K562 (cell line): ENCODE data around the gene CTPS1. TPM values are rescaled to one million over a fixed set of nuclear protein-coding genes. Genes with fewer than 3 reads are reported as not detected.
A peak's percentile ranks its signal among the peaks of the same experiment; 100 is the strongest.

Experiments used
- ATAC-seq: fragments of 200-7000 bp; cut with Tn5 transposase; 3 replicates; pipeline ENCODE4 v1.9.1; 2020; ENCODE audit warnings: moderate library complexity
- BruUV-seq: library from RNA; stranded (reverse); fragments of 400-500 nt; replicated peaks from 2 replicates; lab custom pipeline; 2021; lab: Mats Ljungman, UMichigan
- CTCF ChIA-PET: fragments of 300-600 bp; formaldehyde crosslinking; extraction: SDS; loops from one replicate; lab custom pipeline; 2021; ENCODE audit warnings: low intra/inter-chr PET ratio; lab: Yijun Ruan, JAX
- POLR2A ChIA-PET: fragments of 300-600, 350-650 bp; sonication (Branson Sonifier 250); formaldehyde crosslinking; extraction: SDS; loops from one replicate; lab custom pipeline; 2021; ENCODE audit warnings: antibody characterized with exemption, inconsistent platforms; lab: Yijun Ruan, JAX
- DNase-seq, 4 experiments: peaks; one replicate each; pipeline versions ENCODE4 v3.0.0 to v3.0.0-alpha.2; 2011 to 2018; ENCODE audit warnings: low spot score in 3 of 4, mixed read lengths in 3 of 4; ENCODE audit errors: extremely low read depth in 1 of 4
- FAIRE-seq: peaks from 2 replicates; lab custom pipeline; 2011; peaks lifted over from hg19 to GRCh38; lab: Jason Lieb, UNC
- H2AFZ ChIP-seq: 2 replicates; pipeline ENCODE4 v1.6.0; 2011; ENCODE audit warnings: low read depth, low read length, control low read depth, inconsistent platforms
- H3K27ac ChIP-seq: fragments of 200-600 bp; 3 replicates; pipeline ENCODE4 v1.8.0; 2011; ENCODE audit warnings: low read depth, mild to moderate bottlenecking, control low read depth, inconsistent platforms, low read length, moderate library complexity, mixed read lengths; ENCODE audit errors: extremely low read depth
- H3K27me3 ChIP-seq, 2 experiments: fragments of 300-600 bp in 1 of 2; 2 replicates in 1 of 2; 3 replicates in 1 of 2; pipeline versions ENCODE4 v1.6.0 to v1.8.0; 2011; ENCODE audit warnings: inconsistent platforms in 2 of 2, low read length in 2 of 2, mild to moderate bottlenecking in 1 of 2, mixed read lengths in 1 of 2, moderate library complexity in 1 of 2; ENCODE audit not compliant: control insufficient read depth in 2 of 2, insufficient read depth in 2 of 2
- H3K36me3 ChIP-seq: fragments of 300-600 bp; 3 replicates; pipeline ENCODE4 v1.8.0; 2011; ENCODE audit warnings: mild to moderate bottlenecking, low read length, inconsistent platforms; ENCODE audit not compliant: control insufficient read depth, insufficient read depth
- H3K4me1 ChIP-seq, 2 experiments: fragments of 200-600 bp in 1 of 2; replicated peaks in 1 of 2; 2 replicates in 1 of 2; 3 replicates in 1 of 2; pipeline versions ENCODE4 v1.5.1 to v1.8.0; 2011; ENCODE audit warnings: inconsistent platforms in 2 of 2, low read length in 2 of 2, mild to moderate bottlenecking in 1 of 2, mixed read lengths in 1 of 2, moderate library complexity in 1 of 2; ENCODE audit not compliant: control insufficient read depth in 2 of 2, insufficient read depth in 2 of 2
- H3K4me2 ChIP-seq: 2 replicates; pipeline ENCODE4 v1.6.1; 2011; ENCODE audit warnings: low read length, control low read depth, inconsistent platforms, mixed read lengths; ENCODE audit not compliant: insufficient read depth
- H3K4me3 ChIP-seq: fragments of 200-600 bp; sonication (generic), shearing (Covaris generic); 2 replicates; pipeline ENCODE4 v1.5.1; 2016; ENCODE audit warnings: control low read depth, inconsistent platforms
- H3K79me2 ChIP-seq: fragments of 200-600 bp; 3 replicates; pipeline ENCODE4 v1.8.0; 2011; ENCODE audit warnings: low read length, inconsistent platforms; ENCODE audit not compliant: control insufficient read depth, insufficient read depth
- H3K9ac ChIP-seq, 2 experiments: 2 replicates each; pipeline versions ENCODE4 v1.6.0 to v1.6.1; 2011; ENCODE audit warnings: low read depth in 2 of 2, low read length in 2 of 2, control low read depth in 1 of 2, inconsistent platforms in 1 of 2, mild to moderate bottlenecking in 1 of 2, mixed read lengths in 1 of 2; ENCODE audit not compliant: insufficient read depth in 1 of 2
- H3K9me1 ChIP-seq: one replicate; pipeline ENCODE4 v1.6.0; 2011; ENCODE audit warnings: inconsistent platforms, mild to moderate bottlenecking, low read length, moderate library complexity; ENCODE audit not compliant: control insufficient read depth, insufficient read depth
- H3K9me3 ChIP-seq: replicated peaks from 2 replicates; pipeline ENCODE4 v1.5.1; 2011; ENCODE audit warnings: low read depth, low read length, inconsistent platforms; ENCODE audit not compliant: control insufficient read depth, insufficient read depth
- H4K20me1 ChIP-seq: replicated peaks from 2 replicates; pipeline ENCODE4 v1.6.1; 2011; ENCODE audit warnings: low read length, inconsistent platforms, mixed read lengths; ENCODE audit not compliant: control insufficient read depth, insufficient read depth
- ATF1 ChIP-seq, 2 experiments: fragments of 450-650 bp in 1 of 2; IDR thresholded peaks; 2 replicates each; pipeline ENCODE4 v1.6.1; 2016; ENCODE audit warnings: missing compliant biosample characterization in 1 of 2, missing genetic modification characterization in 1 of 2
- DPF2 ChIP-seq: fragments of 450-650 bp; IDR thresholded peaks from 2 replicates; pipeline ENCODE4 v1.6.1; 2016
- HIVEP1 ChIP-seq: fragments of 250-450 bp; sonication (Bioruptor Pico); IDR thresholded peaks from 2 replicates; pipeline ENCODE4 v1.4.0; 2020; ENCODE audit warnings: mild to moderate bottlenecking
- KLF10 ChIP-seq: fragments of 250-450 bp; sonication (Bioruptor Pico); IDR thresholded peaks from 2 replicates; pipeline ENCODE4 v1.6.1; 2021; ENCODE audit warnings: matching md5 sums
- MCM5 ChIP-seq: fragments of 450-650 bp; IDR thresholded peaks from 2 replicates; pipeline ENCODE4 v1.6.1; 2016; ENCODE audit warnings: low read depth
- MXI1 ChIP-seq: IDR thresholded peaks from 2 replicates; pipeline ENCODE4 v1.6.1; 2011; ENCODE audit warnings: low read depth, mild to moderate bottlenecking, improper control_type of control experiment, low read length
- POLR2A ChIP-seq: fragments of 450-650 bp; conservative IDR thresholded peaks from 2 replicates; pipeline ENCODE4 v1.6.1; 2016
- POLR2AphosphoS5 ChIP-seq: IDR thresholded peaks from 2 replicates; pipeline ENCODE4 v1.6.1; 2011; ENCODE audit warnings: mild to moderate bottlenecking, low read depth, low read length, moderate library complexity; ENCODE audit not compliant: control insufficient read depth, insufficient read depth
- PTRF ChIP-seq: fragments of 450-650 bp; IDR thresholded peaks from 2 replicates; pipeline ENCODE4 v1.6.1; 2016; ENCODE audit warnings: mild to moderate bottlenecking, missing genetic modification characterization, missing compliant biosample characterization
- RBBP5 ChIP-seq: fragments of 200-600 bp; sonication (generic); IDR thresholded peaks from 2 replicates; pipeline ENCODE4 v1.6.1; 2012; ENCODE audit warnings: borderline replicate concordance, mild to moderate bottlenecking, low read length, control low read depth, inconsistent platforms; ENCODE audit not compliant: insufficient read depth, poor library complexity, severe bottlenecking
- SIN3A ChIP-seq, 2 experiments: fragments of 150-350 bp in 1 of 2; IDR thresholded peaks; 2 replicates each; pipeline ENCODE4 v1.6.1; 2011 to 2016; ENCODE audit warnings: borderline replicate concordance in 2 of 2, low read depth in 2 of 2, low read length in 2 of 2, mild to moderate bottlenecking in 2 of 2, moderate library complexity in 2 of 2; ENCODE audit not compliant: control insufficient read depth in 1 of 2
- SMARCB1 ChIP-seq: IDR thresholded peaks from 2 replicates; pipeline ENCODE4 v1.6.1; 2011; ENCODE audit warnings: improper control_type of control experiment, low read depth; ENCODE audit not compliant: insufficient read length
- SMARCE1 ChIP-seq: fragments of 450-650 bp; IDR thresholded peaks from 2 replicates; pipeline ENCODE4 v1.7.1; 2016; ENCODE audit warnings: mild to moderate bottlenecking
- SP1 ChIP-seq: sonication (generic); formaldehyde crosslinking; IDR thresholded peaks from 2 replicates; pipeline ENCODE4 v1.8.1; 2022; ENCODE audit warnings: mild to moderate bottlenecking, missing genetic modification reagents
- SUPT5H ChIP-seq: fragments of 450-650 bp; IDR thresholded peaks from 2 replicates; pipeline ENCODE4 v1.6.1; 2016
- TFAM ChIP-seq: fragments of 250-450 bp; sonication (Bioruptor Pico); conservative IDR thresholded peaks from 2 replicates; pipeline ENCODE4 v1.5.0; 2021; ENCODE audit warnings: mild to moderate bottlenecking, moderate library complexity
- TRIM24 ChIP-seq, 2 experiments: fragments of 450-650 bp; IDR thresholded peaks; 2 replicates each; pipeline ENCODE4 v1.6.1; 2016
- YBX1 ChIP-seq: fragments of 450-650 bp; IDR thresholded peaks from 2 replicates; pipeline ENCODE4 v1.7.1; 2016; ENCODE audit warnings: mild to moderate bottlenecking
- YY1 ChIP-seq, 3 experiments: IDR thresholded peaks; 2 replicates each; pipeline ENCODE4 v1.6.1; 2011; ENCODE audit warnings: low read length in 2 of 3, mild to moderate bottlenecking in 2 of 3, moderate library complexity in 2 of 3, borderline replicate concordance in 1 of 3, control low read depth in 1 of 3, low read depth in 1 of 3; ENCODE audit not compliant: insufficient read depth in 3 of 3, insufficient replicate concordance in 2 of 3, control insufficient read depth in 1 of 3, insufficient read length in 1 of 3; ENCODE audit errors: extremely low read depth in 1 of 3
- ZNF143 ChIP-seq: sonication (generic); formaldehyde crosslinking; IDR thresholded peaks from 2 replicates; pipeline ENCODE4 v1.9.0; 2022; ENCODE audit warnings: mild to moderate bottlenecking, missing genetic modification reagents
- ZNF707 ChIP-seq: fragments of 250-450 bp; sonication (Bioruptor Pico); conservative IDR thresholded peaks from 2 replicates; pipeline ENCODE4 v1.8.0; 2022; ENCODE audit warnings: inconsistent platforms, mild to moderate bottlenecking, moderate library complexity
- WGBS: fragments of 100-300 bp; shearing (Covaris generic); methylation state at CpG from one replicate; pipeline ENCODE4 v1.1.6; 2016; ENCODE audit warnings: low coverage, mixed read lengths; ENCODE audit not compliant: insufficient coverage; ENCODE audit errors: missing lambda C conversion rate; 5-methylcytosine and 5-hydroxymethylcytosine counted together
- in situ Hi-C: fragments of 300-500 bp; cut with MboI; formaldehyde crosslinking; loops from 4 replicates; pipeline ENCODE4 v1.15.0; 2018; ENCODE audit warnings: inconsistent platforms, mixed read lengths
- intact Hi-C: fragments of 100-400 bp; cut with micrococcal nuclease; formaldehyde crosslinking; loops from 2 replicates; pipeline ENCODE4 v1.14.2; 2022
- polyA plus RNA-seq, 8 experiments: library from polyadenylated mRNA; depleted of rRNA in 4 of 8; stranded (reverse) in 5 of 8; unstranded in 3 of 8; fragments of >200 nt; fragmentation: Nextera tagmentation in 2 of 8; fragmentation: Illumina TruSeq in 1 of 8; extraction: Ambion mirVana in 2 of 8; extraction: Trizol in 1 of 8; gene quantifications; 2 replicates each; pipeline versions ENCODE4 v1.2.1 to v1.2.3, GENCODE V29; 2011 to 2014; ENCODE audit warnings: inconsistent platforms in 1 of 8, missing spikeins in 1 of 8
- total RNA-seq, 7 experiments: library from RNA; depleted of rRNA in 6 of 7; stranded (reverse); fragments of >200 nt in 6 of 7; fragmentation: Illumina TruSeq in 2 of 7; extraction: Trizol in 2 of 7; gene quantifications; 2 replicates each; pipeline versions ENCODE4 v1.2.1 to v1.2.3, GENCODE V29; 2011 to 2021; ENCODE audit warnings: low replicate concordance in 1 of 7
- TF ChIP-seq, protein P1 (sequence below), 2 experiments: fragments of 450-650 bp; IDR thresholded peaks; 2 replicates each; pipeline ENCODE4 v1.6.1; 2016

The CTPS1 gene
- total and polyA plus RNA-seq, 9 of the 15 experiments (the other 6 are each of a cell fraction or from before 2014, with no cell fraction given): 44.4 to 164 (median 87.7) TPM

- no peak for TF ChIP-seq PTRF
- TF ChIP-seq KLF10 (CRISPR knock-in tag): no peak
- TF ChIP-seq YY1 (IDR thresholded peaks at IDR 0.05; ENCODE audit: borderline replicate concordance in 1 of 3, control insufficient read depth in 1 of 3, extremely low read depth in 1 of 3, insufficient read depth in 3 of 3, insufficient read length in 1 of 3, insufficient replicate concordance in 2 of 3, low read depth in 1 of 3, low read length in 2 of 3): no peak
- no peak for TF ChIP-seq DPF2
- no peak for TF ChIP-seq ZNF707 (CRISPR knock-in tag)
- peak; percentile 91 for TF ChIP-seq RBBP5
- TF ChIP-seq, all 486 proteins: peak for 41
Observed at GRCh38 chr1:40980068-40980452, 564 bp downstream of the CTPS1 start (continued).

- H3K27me3 ChIP-seq: no peaks in the 10 kb centered on the region
- H3K27ac ChIP-seq: peak overlapping the region; percentile 97
- H3K4me1 ChIP-seq: peaks cover 23 to 31% of the 10 kb centered on the region in 2 experiments
- H4K20me1 ChIP-seq: peaks cover 11% of the 10 kb centered on the region
- intact Hi-C loops: no loop called here
- BruUV-seq: no TSS peak
- H3K36me3 ChIP-seq: peaks cover 48% of the 10 kb centered on the region
- CTCF ChIA-PET: no interaction called here
- H3K4me3 ChIP-seq: peak overlapping the region; percentile 72
- WGBS: under 1% methylated on average over 26 of the region's 27 CpGs
- H3K9me3 ChIP-seq: no peaks in the 10 kb centered on the region
- peak; percentile 94 for FAIRE-seq
- in situ Hi-C loops: no loop called here
- H3K9me1 ChIP-seq: peaks cover 4% of the 10 kb centered on the region
- H2AFZ ChIP-seq: peak overlapping the region; percentile 57
- H3K4me2 ChIP-seq: peak overlapping the region; percentile 95
- peak overlapping the region; percentile 85 to 99 for H3K9ac ChIP-seq
- ATAC-seq: peak; percentile 69
- peaks cover 55% of the 10 kb centered on the region for H3K79me2 ChIP-seq
- POLR2A ChIA-PET: interaction anchor here (0.6 to 3.2 kb wide), 14 partner anchors 9 to 927 kb away, joined by 3 to 19 read pairs (median 3); partner anchors contain the start of gene SLFNL1
- peak; percentile 42 to 83 (median 58) for DNase-seq
- TF ChIP-seq TFAM (CRISPR knock-in tag) (no peak), TRIM24 (IDR thresholded peaks at IDR 0.05) (0 out of 4 replicates have a peak, but pooled peaks of 1 of the 2 experiments have one; percentile 26), POLR2AphosphoS5 (peak; percentile 53; the same call in 1 of the 2 replicates), HIVEP1 (CRISPR knock-in tag) (0 out of 2 replicates have a peak, but pooled peaks have one; percentile 45), SMARCB1 (peak; percentile 82), ATF1 (CRISPR knock-in tag; IDR thresholded peaks at IDR 0.05) (peak; percentile 15; the same call in 1 of the 2 replicates), ATF1 (tag; IDR thresholded peaks at IDR 0.05) (no peak), SUPT5H (peak; percentile 56), YBX1 (no peak), MXI1 (no peak), ZNF143 (0 out of 2 replicates have a peak, but pooled peaks have one; percentile 43), POLR2A (peak; percentile 69), SMARCE1 (peak; percentile 63), MCM5 (no peak), SIN3A (IDR thresholded peaks at IDR 0.05; ENCODE audit: borderline replicate concordance in 2 of 2, control insufficient read depth in 1 of 2, low read depth in 2 of 2, low read length in 2 of 2) (peak in 1 of 2 experiments; percentile 50; a peak in 1 of 4 replicates), SP1 (CRISPR knock-in tag) (peak; percentile 28; the same call in 1 of the 2 replicates)
- TF ChIP-seq, protein P1, sequence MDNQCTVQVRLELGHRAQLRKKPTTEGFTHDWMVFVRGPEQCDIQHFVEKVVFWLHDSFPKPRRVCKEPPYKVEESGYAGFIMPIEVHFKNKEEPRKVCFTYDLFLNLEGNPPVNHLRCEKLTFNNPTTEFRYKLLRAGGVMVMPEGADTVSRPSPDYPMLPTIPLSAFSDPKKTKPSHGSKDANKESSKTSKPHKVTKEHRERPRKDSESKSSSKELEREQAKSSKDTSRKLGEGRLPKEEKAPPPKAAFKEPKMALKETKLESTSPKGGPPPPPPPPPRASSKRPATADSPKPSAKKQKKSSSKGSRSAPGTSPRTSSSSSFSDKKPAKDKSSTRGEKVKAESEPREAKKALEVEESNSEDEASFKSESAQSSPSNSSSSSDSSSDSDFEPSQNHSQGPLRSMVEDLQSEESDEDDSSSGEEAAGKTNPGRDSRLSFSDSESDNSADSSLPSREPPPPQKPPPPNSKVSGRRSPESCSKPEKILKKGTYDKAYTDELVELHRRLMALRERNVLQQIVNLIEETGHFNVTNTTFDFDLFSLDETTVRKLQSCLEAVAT (IDR thresholded peaks at IDR 0.05): peak in 1 of 2 experiments; percentile 67; a peak in 1 of 4 replicates
Observed at GRCh38 chr1:40980453-40981121, 1.1 kb downstream of the CTPS1 start.
